ENCODE data around the gene BORCS6.

The BORCS6 gene

GRCh38 chr17:8210761-8211458 lies 20.9 kb upstream of the BORCS6 start:
- DNase-seq: no peak

- DNase-seq: peak; percentile 96
Observed at GRCh38 chr17:8209907-8210760, 20.2 kb upstream of the BORCS6 start, which contains the start of gene AURKB. TSS of gene AURKB (minus strand) at chr17:8210575. CDS start at chr17:8210224, 351 bp downstream.

DNA sequence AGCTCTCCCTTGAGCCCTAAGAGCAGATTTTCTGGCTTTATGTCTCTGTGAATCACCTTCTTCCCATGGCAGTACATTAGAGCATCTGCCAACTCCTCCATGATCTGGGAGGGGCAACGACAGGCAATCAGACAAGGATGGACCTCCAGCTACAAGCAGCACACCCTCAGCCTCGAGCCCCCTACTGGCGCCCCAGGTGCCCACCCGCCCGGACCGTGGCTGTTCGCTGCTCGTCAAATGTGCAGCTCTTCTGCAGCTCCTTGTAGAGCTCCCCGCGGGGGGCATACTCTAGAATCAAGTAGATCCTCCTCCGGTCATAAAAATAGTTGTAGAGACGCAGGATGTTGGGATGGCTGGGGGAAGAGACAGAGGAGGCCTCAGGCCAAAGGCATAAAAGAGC lies 16.6 kb upstream of the BORCS6 start:
- DNase-seq: no peak

GRCh38 chr17:8204761-8205555 lies 15.0 kb upstream of the BORCS6 start:
- no peak for DNase-seq

DNA sequence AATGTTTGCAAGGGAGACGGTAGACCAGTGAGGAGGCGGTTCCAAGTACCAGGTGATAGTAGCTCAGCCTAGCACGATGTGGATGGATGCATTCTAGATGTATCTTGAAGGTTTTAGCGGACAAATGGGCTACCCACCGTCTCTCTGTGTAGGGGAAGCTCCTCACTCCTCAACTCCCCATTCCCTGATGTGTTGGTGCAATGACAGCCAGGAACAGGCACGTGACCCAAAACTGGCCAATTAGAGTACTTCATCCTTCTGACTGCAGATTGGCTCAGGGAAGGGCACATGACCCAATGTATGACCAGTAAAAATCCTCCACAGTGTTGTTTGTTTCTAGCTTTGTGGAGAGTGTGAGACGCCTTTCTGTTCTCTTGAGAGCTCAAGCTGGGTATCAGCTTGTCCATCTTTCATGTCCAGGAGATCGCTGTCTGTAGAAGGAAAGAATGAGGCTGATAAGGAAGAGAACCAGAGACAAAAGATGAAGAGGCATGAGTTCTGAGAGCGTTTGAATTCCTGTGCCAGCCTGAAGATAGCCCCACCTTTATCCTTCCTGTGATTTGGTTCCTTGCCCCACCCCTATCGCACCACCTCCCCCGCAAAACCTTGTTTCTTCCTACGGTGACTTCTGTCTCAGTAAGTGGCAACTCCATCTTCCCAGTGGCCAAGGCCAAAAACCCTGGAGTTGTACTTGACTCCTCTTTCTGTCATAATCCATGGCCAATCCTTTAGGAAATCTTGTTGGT lies 2.3 kb upstream of the BORCS6 start:
- DNase-seq: no peak

- DNase-seq: no peak
Observed at GRCh38 chr17:8190506-8190905, 526 bp upstream of the BORCS6 start.

- no peak for DNase-seq
Observed at GRCh38 chr17:8189041-8189710, 804 bp downstream of the BORCS6 start.

- no peak for DNase-seq
Observed at GRCh38 chr17:8188263-8188839, 1.6 kb downstream of the BORCS6 start.

GRCh38 chr17:8187517-8188262 lies 2.3 kb downstream of the BORCS6 start:
- peak; percentile 99 for DNase-seq

DNA sequence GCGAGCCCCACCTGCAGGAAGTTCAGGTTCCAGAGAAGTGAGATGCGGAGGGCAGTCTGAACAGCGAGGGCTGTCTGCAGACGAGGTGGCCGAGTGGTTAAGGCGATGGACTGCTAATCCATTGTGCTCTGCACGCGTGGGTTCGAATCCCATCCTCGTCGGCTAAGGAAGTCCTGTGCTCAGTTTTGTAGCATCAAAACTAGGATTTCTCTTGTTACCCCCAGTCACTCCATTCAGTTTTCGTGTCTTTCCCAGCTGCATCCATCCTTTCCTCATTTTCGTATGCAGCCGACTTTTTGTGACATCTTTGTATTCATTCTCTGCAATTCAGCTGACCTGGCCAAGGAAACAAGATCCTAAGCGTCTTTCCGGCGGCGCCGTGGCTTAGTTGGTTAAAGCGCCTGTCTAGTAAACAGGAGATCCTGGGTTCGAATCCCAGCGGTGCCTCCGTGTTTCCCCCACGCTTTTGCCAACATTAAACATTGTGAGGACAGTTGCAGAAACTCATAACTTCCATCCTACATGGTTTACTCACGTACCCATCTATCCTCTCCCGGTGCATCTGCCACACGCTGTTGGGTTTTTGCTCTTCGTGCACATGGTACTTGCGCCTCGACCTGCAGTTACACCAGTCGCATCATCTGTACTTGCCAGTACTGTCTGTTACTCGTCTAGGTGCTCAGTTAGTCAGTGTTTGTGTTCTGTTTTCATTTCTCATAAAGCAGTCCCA lies 3.0 kb downstream of the BORCS6 start:
- peak; percentile 96 for DNase-seq

DNA sequence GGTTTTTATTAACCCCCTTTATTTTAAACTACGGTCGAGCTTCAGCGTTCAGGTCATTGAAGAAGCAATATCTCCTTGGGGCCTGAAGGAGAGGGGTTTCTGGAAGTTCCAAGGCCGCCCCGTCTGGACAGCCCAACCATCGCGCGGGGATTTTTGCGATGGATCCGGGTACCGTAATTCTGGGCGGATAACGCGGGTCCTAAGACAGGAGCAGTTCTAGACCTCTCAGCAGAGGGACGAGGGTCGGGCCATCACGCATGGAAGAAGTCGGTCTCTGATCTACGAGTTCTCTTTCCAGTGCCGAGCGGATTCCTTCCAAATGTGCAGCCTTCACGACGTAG lies 3.6 kb downstream of the BORCS6 start:
- no peak for DNase-seq

DNA sequence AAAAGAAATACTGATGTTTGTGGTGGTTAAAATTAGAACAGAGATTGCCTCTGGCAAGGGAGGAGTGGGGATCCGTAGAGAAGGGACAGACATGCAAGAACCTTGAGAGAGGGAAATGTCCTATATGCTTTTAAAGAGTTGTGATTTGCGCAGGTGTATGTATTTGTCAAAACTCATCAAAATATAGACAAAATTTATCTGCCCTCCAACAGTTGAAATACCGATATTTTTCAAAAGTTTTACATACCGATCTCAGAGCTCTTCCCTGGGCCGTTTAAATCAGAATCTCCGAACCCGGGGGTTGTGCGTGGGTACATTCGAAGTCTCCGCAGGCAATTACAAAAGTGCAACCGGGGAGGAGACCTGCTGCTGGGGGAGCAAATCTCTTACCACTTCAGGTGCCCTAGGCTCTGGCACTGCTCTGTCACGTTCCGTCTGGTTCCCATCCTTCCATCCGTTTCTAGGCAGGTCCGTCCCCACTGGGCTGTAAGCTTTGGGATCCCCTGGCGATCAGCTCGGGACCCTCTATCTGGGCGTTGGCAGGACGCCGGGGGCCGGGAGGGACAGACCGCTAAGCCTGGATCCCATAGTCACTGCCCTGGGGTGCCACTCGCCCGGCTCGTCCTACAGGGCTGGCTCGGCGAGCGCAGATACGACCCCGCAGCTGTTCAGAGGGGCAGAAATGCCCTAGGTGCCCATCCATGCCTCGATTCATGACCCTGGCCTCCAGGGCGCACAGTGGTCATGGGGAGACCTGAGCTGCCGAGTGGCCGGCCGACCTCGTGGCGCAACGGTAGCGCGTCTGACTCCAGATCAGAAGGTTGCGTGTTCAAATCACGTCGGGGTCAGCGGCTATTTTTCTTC lies 4.2 kb downstream of the BORCS6 start:
- DNase-seq: no peak

DNA sequence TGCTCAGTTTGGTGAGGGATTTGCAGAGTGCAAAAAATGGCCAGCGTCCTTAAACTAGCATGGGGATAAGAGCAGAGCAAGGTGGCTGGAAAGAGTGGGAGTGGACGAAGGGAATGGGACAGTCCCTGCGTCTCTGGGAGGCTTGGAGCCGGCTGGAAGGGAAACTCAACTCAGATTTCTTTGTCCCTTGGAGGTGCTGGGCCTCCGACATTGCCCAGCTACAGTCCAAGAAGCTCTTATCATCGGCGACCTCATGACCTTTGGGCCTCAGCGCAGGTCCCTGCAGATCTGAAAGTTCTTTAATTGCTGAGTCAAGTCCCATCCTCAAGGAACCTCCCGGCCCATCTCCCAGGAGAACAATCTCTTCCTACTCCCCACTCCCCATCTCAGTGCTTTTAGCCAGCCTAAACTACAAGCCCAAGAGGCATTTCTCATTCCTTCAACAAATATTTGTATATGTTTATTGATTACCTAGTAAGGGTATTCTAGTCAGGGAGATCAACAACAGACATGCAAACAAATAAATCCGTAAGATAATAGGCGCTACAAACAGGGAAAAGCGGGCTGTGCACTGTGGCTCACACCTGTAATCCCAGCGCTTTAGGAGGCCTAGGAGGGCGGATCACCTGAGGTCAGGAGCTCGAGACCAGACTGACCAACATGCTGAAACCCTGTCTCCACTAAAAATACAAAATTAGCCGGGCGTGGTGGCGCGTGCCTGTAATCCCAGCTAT lies 12.8 kb downstream of the BORCS6 start:
- DNase-seq: no peak

- DNase-seq: peak; percentile 88
Observed at GRCh38 chr17:8176197-8176940, 13.6 kb downstream of the BORCS6 start, which contains the start of gene TMEM107. TSS of gene TMEM107 (minus strand) at chr17:8176380. CDS start at chr17:8176286, 94 bp downstream.

GRCh38 chr17:8175795-8176196 lies 14.2 kb downstream of the BORCS6 start:
- no peak for DNase-seq

DNA sequence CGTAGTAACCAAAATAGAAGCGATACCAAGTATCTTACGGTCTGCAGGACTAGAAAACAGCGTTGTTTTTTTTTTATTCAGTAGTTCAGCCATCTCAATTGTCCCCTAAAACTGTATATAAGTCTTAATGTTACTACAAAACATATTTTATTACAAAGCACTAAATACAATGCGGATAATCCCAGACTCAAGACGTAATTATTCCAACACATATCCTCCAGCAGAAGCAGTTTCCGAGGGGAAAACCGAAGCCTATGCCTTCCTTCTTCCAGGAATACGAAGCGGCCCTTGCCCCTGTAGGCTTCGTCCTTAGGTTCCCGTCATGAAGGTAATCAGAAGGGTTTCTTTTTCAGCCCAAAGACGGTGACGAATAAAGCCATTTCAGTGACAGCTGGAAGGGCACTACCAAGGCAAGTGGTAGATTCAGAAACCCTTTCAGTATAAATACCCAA lies 16.1 kb downstream of the BORCS6 start:
- no peak for DNase-seq

DNA sequence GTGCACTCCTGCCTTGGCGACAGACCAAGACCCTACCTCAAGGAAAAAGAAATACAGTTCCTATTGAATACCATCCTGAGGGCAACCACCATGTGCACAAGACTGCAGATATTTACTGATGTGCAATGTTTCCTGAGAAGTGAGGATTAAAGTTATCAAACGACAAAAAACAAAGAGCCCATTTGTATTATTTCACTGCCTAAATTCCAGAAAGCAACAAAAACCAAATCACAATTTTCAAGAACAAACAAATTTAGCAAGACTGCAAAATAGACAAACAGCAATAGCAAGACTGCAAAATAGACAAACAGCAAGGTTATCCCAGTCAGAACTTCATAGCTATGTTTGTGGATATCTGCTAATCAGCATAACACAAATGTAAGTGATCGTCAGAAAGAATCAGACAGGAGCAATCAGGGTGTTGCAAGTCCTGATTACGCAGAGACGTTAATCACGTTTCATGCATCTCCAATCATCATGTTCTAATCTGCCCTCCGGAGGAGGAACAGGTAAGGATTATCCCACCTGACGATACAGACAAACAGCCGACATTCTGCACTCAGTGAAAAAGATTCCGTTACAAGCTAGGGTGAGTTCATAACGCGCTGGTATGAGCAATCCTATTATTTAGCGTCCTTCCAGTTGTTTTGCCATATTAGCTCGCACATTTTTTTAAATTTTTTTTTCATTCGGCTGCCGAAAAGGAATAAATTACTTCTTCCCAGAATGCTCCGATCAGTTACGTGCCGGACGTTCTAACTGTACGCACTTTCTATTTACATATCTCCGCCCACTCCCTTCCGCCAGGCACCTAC lies 16.7 kb downstream of the BORCS6 start:
- peak; percentile 91 for DNase-seq

All from amniotic stem cell (primary cell).